ENCODE measurements around the gene CBLB. TPM values are rescaled to one million over a fixed set of nuclear protein-coding genes. Genes with fewer than 3 reads are reported as not detected.
A peak's percentile ranks its signal among the peaks of the same experiment; 100 is the strongest.

Gene CBLB
- total RNA-seq, 1 experiment from 2014 or later = 19.7 TPM

- Mint-ChIP-seq H3K27ac (ENCODE audit: low read depth, unreplicated experiment) (no peak overlapping the region), H3K9me3 (ENCODE audit: unreplicated experiment) (no peaks in the 10 kb centered on the region), H3K36me3 (ENCODE audit: insufficient read depth, unreplicated experiment) (no peaks in the 10 kb centered on the region), H3K4me3 (ENCODE audit: unreplicated experiment) (no peak overlapping the region), H3K4me1 (ENCODE audit: insufficient read depth, unreplicated experiment) (peaks cover 16% of the 10 kb centered on the region), H3K27me3 (ENCODE audit: insufficient read depth, unreplicated experiment) (no peaks in the 10 kb centered on the region)
- intact Hi-C loops (cut with micrococcal nuclease) = no loop called here
- ChIA-PET CTCF (no interaction called here), POLR2A (interaction anchor here (0.8 kb wide), 1 partner anchor 15 kb away, joined by 3 read pairs; no protein-coding TSS in a partner anchor)
- TF ChIP-seq CTCF (IDR thresholded peaks at IDR 0.05; ENCODE audit: unreplicated experiment) = no peak
- no peak for DNase-seq (ENCODE audit: unreplicated experiment)
- no TSS peak for BruUV-seq (replicated peaks)
Measured at GRCh38 chr3:105813710-105814109, 55.1 kb downstream of the CBLB start.

- H3K4me1 Mint-ChIP-seq (ENCODE audit: insufficient read depth, unreplicated experiment) = peaks cover 16% of the 10 kb centered on the region
- no peaks in the 10 kb centered on the region for H3K36me3 Mint-ChIP-seq (ENCODE audit: insufficient read depth, unreplicated experiment)
- peak overlapping the region; percentile 23 for H3K27ac Mint-ChIP-seq (ENCODE audit: low read depth, unreplicated experiment)
- H3K4me3 Mint-ChIP-seq (ENCODE audit: unreplicated experiment) = no peak overlapping the region
- H3K27me3 Mint-ChIP-seq (ENCODE audit: insufficient read depth, unreplicated experiment) = no peaks in the 10 kb centered on the region
- CTCF ChIA-PET = no interaction called here
- no peaks in the 10 kb centered on the region for H3K9me3 Mint-ChIP-seq (ENCODE audit: unreplicated experiment)
- no peak for TF ChIP-seq CTCF (IDR thresholded peaks at IDR 0.05; ENCODE audit: unreplicated experiment)
- POLR2A ChIA-PET = interaction anchor here (0.7 kb wide), 2 partner anchors 536 to 1415 kb away, joined by 3 to 4 read pairs; no protein-coding TSS in a partner anchor
- DNase-seq (ENCODE audit: unreplicated experiment) = peak; percentile 49
- intact Hi-C loops (cut with micrococcal nuclease) = no loop called here
- BruUV-seq (replicated peaks) = no TSS peak
Measured at GRCh38 chr3:105812194-105812586, 56.6 kb downstream of the CBLB start.

- Mint-ChIP-seq H3K27me3 (ENCODE audit: insufficient read depth, unreplicated experiment) (no peaks in the 10 kb centered on the region), H3K27ac (ENCODE audit: low read depth, unreplicated experiment) (peak overlapping the region; percentile 23), H3K9me3 (ENCODE audit: unreplicated experiment) (no peaks in the 10 kb centered on the region), H3K4me1 (ENCODE audit: insufficient read depth, unreplicated experiment) (peaks cover 16% of the 10 kb centered on the region), H3K36me3 (ENCODE audit: insufficient read depth, unreplicated experiment) (no peaks in the 10 kb centered on the region), H3K4me3 (ENCODE audit: unreplicated experiment) (no peak overlapping the region)
- BruUV-seq (replicated peaks) = no TSS peak
- TF ChIP-seq CTCF (IDR thresholded peaks at IDR 0.05; ENCODE audit: unreplicated experiment) = no peak
- ChIA-PET POLR2A (interaction anchor here (0.7 kb wide), 2 partner anchors 536 to 1416 kb away, joined by 3 to 4 read pairs; no protein-coding TSS in a partner anchor), CTCF (interaction anchor here (0.7 to 1.0 kb wide), 2 partner anchors 11 to 738 kb away, joined by 3 to 5 read pairs; no protein-coding TSS in a partner anchor)
- DNase-seq (ENCODE audit: unreplicated experiment) = no peak
- intact Hi-C loops (cut with micrococcal nuclease) = no loop called here
Measured at GRCh38 chr3:105811518-105812193, 57.2 kb downstream of the CBLB start.

- H3K27ac Mint-ChIP-seq (ENCODE audit: low read depth, unreplicated experiment) = no peak overlapping the region
- no peaks in the 10 kb centered on the region for H3K9me3 Mint-ChIP-seq (ENCODE audit: unreplicated experiment)
- H3K4me3 Mint-ChIP-seq (ENCODE audit: unreplicated experiment) = no peak overlapping the region
- CTCF ChIA-PET = interaction anchor here (0.6 to 0.9 kb wide), 3 partner anchors 15 to 1256 kb away, joined by 3 to 4 read pairs (median 3); no protein-coding TSS in a partner anchor
- intact Hi-C loops (cut with micrococcal nuclease) = no loop called here
- DNase-seq (ENCODE audit: unreplicated experiment) = no peak
- peaks cover 6% of the 10 kb centered on the region for H3K36me3 Mint-ChIP-seq (ENCODE audit: insufficient read depth, unreplicated experiment)
- POLR2A ChIA-PET = interaction anchor here (1.9 to 2.1 kb wide), 2 partner anchors 14 to 17 kb away, joined by 7 to 8 read pairs; no protein-coding TSS in a partner anchor
- no TSS peak for BruUV-seq (replicated peaks)
- no peak for TF ChIP-seq CTCF (IDR thresholded peaks at IDR 0.05; ENCODE audit: unreplicated experiment)
- H3K4me1 Mint-ChIP-seq (ENCODE audit: insufficient read depth, unreplicated experiment) = peaks cover 26% of the 10 kb centered on the region
- H3K27me3 Mint-ChIP-seq (ENCODE audit: insufficient read depth, unreplicated experiment) = no peaks in the 10 kb centered on the region
Measured at GRCh38 chr3:105809208-105809888, 59.5 kb downstream of the CBLB start.
